ENCODE results near the gene SIRT1.
"Not testable (repeated sequence)": the region's sequence is repeated elsewhere in the genome, so short reads cannot be mapped to it uniquely, and the experiment has no call there.

The SIRT1 gene

GRCh38 chr10:67884313-67884841 is at the start of gene SIRT1:
Gene SIRT1, plus strand, starts transcription at chr10:67884656. Its CDS starts 66 bp downstream, at chr10:67884722.
- peak; percentile 84 for DNase-seq (ENCODE audit: low read depth)

DNA sequence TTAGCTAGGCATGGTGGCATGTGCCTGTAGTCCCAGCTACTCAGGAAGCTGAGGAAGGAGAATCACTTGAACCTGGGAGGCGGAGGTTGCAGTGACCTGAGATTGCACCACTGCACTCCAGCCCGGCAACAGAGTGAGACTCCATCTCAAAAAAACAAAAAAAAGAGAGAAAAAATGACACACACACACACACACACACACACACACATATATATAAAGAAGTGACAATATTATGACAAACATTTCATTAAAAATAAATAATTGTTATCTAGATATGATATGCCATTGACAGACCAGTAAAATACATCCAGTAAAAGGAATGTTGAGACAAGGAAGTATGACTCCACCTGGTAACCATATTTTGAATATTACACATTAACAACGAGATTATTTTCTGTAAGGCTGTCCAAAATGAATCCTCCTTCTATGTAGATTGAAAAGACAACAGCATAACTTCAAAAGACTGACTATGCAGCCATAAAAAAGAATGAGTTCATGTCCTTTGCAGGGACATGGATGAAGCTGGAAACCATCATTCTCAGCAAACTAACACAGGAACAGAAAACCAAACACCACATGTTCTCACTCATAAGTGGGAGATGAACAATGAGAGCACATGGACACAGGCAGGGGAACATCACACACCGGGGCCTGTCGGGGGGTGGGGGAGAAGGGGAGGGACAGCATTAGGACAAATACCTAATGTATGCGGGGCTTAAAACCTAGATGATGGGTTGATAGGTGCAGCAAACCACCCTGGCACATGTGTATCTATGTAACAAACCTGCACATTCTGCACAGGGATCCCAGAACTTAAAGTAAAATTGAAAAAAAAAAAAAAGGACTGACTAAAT is 48.7 kb upstream of the SIRT1 start:
- not testable (repeated sequence) for DNase-seq (ENCODE audit: low read depth)

DNA sequence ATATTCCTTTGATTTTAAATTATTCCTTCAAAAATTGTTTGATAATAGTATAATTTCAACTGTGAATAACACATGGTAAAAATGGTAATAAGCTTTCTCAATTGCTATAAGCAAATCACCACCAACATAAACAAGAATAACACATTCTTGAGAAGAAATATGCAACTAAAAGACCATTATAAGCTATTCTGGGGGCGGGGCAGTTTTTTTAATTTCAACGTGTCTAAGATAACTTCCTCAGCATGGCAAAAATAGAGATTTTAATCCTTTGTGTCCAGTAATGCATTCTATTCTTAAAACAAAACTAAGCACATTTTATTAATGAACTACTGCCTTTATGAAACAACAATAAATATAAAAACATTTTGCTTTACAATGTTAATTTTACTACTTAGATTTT is 48.0 kb upstream of the SIRT1 start:
- no peak for DNase-seq (ENCODE audit: low read depth)

- no peak for DNase-seq (ENCODE audit: low read depth)
Measured at GRCh38 chr10:67836972-67837371, 47.5 kb upstream of the SIRT1 start.

- no peak for DNase-seq (ENCODE audit: low read depth)
Measured at GRCh38 chr10:67837541-67838314, 46.7 kb upstream of the SIRT1 start, which contains the start of gene DNAJC12. Gene DNAJC12, minus strand, starts transcription at chr10:67838188. Its CDS starts 177 bp downstream, at chr10:67838011.

- DNase-seq (ENCODE audit: low read depth) = not testable (repeated sequence)
Measured at GRCh38 chr10:67839511-67839910, 44.9 kb upstream of the SIRT1 start.

DNA sequence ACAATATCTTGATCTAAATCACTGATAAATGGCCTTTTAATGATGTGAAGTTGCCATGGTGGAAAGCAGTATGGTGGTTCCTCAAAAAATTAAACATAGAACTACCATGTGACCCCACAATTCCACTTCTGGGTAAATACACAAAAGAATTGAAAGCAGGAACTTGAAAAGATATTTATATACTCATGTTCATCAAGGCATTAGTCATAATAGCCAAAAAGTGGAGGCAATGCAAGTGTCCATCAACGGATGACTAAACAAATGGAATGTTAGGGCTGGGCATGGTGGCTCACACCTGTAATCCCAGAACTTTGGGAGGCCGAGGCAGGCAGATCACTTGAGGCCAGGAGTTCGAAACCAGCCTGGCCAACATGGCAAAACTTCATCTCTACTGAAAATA is 44.5 kb upstream of the SIRT1 start:
- no peak for DNase-seq (ENCODE audit: low read depth)

- no peak for DNase-seq (ENCODE audit: low read depth)
Measured at GRCh38 chr10:67841737-67842136, 42.7 kb upstream of the SIRT1 start.

DNA sequence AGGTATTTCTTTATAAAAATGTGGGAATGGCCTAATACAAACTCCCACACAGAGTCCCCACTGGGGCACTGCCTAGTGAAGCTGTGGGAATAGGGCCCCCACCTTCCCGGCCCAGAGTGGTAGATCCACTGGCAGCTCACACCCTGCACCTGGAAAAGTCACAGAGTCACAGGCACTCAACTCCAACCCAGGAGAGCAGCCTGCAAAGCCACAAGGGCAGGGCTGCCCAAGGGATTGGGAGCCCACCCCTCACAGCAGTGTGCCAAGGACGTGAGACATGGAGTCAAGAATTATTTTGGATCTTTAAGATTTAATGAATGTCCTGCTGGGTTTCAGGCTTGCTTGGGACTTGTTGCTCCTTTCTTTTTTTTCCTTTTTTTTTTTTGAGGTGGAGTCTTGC is 41.2 kb upstream of the SIRT1 start:
- no peak for DNase-seq (ENCODE audit: low read depth)

DNA sequence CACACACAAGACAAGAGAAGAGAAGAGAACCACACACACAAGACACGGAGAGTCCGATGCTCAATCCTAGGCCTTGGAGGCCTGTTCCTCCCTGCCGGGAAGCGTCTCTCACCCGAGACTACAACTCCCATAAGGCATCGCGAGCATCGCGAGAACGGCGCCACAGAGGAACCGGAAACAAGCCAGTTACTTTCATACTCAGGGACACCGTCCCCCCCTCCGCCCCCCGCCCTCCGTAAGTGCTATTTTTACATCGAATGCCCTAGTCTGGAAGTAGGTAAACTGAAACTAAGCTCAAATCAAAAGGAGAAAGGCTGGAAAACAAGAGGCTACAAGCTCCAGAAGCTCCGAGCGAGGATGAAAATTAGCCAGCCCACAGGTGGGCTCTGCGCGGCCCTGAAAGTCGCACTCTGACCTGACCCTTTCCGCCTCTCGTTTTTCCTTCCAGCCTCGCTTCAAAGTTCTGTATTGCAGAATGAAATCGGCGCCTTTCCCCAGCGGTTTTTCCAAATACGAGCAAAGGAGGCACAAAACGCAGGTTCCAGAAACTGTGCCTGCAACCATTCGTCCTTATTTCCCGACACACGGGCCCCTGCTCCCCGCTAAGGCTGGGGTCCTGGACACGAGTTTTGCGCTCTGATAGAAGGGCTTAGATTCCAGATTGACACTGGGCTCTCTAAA is 35.0 kb upstream of the SIRT1 start:
- DNase-seq (ENCODE audit: low read depth) = peak; percentile 90

- DNase-seq (ENCODE audit: low read depth) = no peak
Measured at GRCh38 chr10:67851186-67851585, 33.3 kb upstream of the SIRT1 start.

DNA sequence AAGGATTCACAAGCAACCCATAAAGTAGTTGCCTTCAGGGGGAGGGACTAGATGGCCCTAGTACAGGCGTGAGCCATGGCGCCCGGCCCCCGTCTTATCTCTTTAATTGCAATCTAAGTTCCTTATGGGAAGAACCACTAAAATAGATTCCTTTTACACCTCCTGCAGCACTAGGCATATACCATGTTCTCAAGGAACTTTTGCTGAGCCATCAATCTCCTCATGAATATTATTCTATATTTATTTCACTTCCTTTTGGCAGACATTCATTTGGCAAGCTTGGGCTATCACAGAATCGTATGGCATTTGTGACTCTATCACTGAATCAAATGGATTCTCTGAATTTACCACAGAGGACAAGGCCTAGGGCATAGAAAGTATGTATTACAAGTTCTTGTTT is 31.7 kb upstream of the SIRT1 start:
- DNase-seq (ENCODE audit: low read depth) = no peak

GRCh38 chr10:67853512-67853911 is 30.9 kb upstream of the SIRT1 start:
- no peak for DNase-seq (ENCODE audit: low read depth)

- DNase-seq (ENCODE audit: low read depth) = no peak
Measured at GRCh38 chr10:67858971-67859370, 25.5 kb upstream of the SIRT1 start.

DNA sequence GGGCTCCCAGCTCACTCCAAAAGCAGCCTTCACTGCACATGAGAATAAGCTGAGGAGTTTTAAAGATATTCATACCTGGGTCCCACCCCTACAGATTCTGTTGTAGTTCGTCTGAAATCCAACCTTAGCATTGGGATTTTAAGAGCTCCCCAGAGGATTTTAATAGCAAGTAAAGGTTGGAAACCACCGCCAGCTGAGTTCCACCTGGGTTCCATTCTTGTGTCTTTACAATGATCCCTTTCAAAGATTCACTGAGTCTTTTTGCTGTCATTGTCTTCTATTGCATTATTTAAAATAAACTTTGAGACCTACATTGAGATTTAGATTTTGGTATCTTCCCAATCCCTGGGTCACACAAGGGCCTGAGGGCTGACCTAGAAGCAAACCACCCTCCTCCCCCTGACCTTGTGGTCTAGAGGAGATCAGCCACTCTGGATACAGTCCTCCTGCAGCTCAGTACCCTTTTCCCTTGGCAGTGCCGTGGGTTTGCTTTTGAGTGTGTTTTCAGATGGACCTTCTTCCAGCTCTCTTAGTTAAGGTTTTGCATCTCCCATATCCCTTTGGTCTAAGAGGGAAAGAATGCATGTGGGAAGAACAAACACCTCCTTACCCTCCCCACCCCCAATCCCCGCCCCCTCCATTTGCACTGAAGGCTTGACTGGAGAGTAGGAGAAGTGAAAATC is 22.6 kb upstream of the SIRT1 start:
- DNase-seq (ENCODE audit: low read depth) = no peak

DNA sequence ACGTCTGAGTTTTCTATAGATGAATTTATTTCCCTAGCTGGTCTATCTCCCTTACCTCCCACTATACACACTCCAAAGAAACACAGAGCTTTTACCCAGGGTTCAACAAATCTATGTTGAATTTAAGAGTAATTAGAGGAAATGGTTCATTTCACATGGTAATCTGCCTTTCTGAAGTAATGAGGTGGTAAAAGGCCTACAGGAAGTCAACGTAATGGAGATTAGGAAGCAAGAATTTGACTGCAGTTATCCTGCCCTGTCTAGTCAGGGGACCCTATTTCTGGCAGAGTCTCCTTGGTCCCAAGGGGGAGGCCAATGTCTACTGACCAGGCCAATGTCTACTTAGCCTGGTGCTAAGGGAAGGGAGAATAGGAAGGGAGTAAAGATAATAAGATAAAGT is 21.4 kb upstream of the SIRT1 start:
- no peak for DNase-seq (ENCODE audit: low read depth)

DNA sequence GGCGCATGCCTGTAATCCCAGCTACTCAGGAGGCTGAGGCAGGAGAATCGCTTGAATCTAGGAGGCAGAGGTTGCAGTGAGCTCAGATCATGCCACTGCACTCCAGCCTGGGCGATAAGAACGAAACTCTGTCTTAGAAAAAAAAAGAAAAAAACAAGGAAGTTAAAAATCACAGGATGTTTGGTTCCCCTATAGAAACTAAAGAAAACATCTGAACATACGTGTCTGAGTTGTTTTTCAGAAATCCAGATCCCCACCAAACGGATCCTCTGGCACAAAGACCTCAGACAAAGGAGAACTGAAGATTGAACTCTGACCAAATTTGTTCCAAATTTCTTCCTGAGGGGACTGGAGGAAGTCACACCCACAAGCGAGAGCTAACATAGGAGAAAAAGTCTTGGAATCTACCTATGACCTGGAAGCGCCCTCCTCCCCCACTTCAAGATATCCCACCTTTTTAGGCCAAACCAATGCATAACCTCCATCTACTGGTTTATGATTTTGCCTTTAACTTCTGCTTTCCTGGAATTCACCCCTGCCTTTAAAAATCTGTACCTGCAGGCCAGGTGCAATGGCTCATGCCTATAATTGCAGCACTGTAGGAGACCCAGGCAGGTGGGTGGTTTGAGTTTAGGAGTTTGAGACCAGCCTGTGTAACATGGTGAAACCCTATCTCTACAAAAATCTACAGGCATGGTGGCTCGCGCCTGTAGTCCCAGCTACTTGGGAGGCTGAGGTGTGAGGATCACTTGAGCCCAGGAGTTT is 19.7 kb upstream of the SIRT1 start:
- DNase-seq (ENCODE audit: low read depth) = no peak

GRCh38 chr10:67868132-67868531 is 16.3 kb upstream of the SIRT1 start:
- no peak for DNase-seq (ENCODE audit: low read depth)

DNA sequence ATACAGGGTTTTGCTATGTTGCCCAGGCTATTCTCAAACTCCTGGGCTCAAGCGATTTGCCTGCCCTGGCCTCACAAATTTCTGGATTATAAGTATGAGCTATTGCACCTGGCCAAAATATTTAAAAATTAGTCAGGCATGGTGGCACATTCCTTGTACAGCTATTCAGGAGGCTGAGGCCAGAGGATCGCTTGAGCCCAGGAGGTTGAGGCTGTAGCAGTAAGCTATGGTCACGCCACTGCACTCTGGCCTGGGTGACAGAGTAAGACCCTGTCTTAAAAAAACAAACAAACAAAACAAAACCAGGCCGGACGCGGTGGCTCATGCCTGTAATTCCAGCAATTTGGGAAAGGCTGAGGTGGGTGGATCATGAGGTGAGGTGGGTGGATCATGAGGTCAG is 14.5 kb upstream of the SIRT1 start:
- no peak for DNase-seq (ENCODE audit: low read depth)

DNA sequence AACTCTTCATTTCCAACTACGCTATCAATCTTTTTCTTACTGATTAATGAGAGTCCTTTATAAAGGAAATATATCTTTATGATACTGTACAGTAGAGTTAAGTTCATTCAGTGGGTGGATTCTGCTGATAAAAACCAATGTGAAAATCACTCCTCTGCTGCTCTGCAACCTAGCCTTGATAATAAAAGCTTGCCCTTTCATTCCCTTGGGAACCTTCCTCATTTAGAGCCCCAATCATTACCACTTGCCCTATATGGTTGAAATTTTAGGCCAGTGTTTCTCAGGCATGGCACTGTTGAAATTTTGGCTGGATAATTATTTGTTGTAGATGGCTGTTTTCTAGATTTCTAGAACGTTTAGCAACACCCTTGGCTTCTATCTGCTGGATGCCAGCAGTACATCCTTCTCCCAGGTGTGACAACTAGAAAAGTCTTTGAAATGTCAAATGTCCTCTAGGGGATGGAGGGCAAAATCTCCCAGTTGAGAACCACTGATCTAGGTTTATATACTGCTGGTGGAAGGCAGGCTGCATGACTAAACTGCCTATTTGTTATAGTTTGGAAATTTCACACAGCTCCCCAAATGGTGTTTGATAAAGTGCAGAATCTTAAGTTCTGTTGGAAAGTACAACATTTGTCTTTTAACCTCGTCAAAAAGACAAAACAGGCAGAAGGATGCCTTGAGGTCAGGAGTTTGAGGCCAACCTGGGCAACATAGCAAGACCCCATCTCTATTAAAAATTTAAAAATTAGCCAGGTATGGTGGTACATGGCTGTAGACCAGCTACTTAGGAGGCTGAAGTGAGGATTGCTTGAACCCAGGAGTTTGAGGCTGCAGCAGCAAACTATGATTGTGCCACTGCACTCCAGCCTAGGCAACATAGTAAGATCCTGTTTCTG is 8.9 kb upstream of the SIRT1 start:
- no peak for DNase-seq (ENCODE audit: low read depth)

Measured in activated T-cell treated with anti-CD3 and anti-CD28 coated beads for 24 hours (primary cell).